ENCODE results near the gene LY6G6F.
A peak's percentile ranks its signal among the peaks of the same experiment; 100 is the strongest.

Gene LY6G6F

GRCh38 chr6:31689249-31690110, 17.2 kb upstream of the LY6G6F start:
- H3K4me3 ChIP-seq (ENCODE audit: low read depth, low read length): no peak overlapping the region
- DNase-seq (ENCODE audit: low read depth): no peak
- TF ChIP-seq CTCF (IDR thresholded peaks at IDR 0.05; ENCODE audit: insufficient read depth, low read depth, low read length, missing control alignments): peak; percentile 52

GRCh38 chr6:31690231-31691077, 16.2 kb upstream of the LY6G6F start:
- TF ChIP-seq CTCF (IDR thresholded peaks at IDR 0.05; ENCODE audit: insufficient read depth, low read depth, low read length, missing control alignments): no peak
- DNase-seq (ENCODE audit: low read depth): no peak
- no peak overlapping the region for H3K4me3 ChIP-seq (ENCODE audit: low read depth, low read length)

GRCh38 chr6:31691078-31691463, 15.6 kb upstream of the LY6G6F start:
- no peak overlapping the region for H3K4me3 ChIP-seq (ENCODE audit: low read depth, low read length)
- no peak for TF ChIP-seq CTCF (IDR thresholded peaks at IDR 0.05; ENCODE audit: insufficient read depth, low read depth, low read length, missing control alignments)
- DNase-seq (ENCODE audit: low read depth): no peak

GRCh38 chr6:31691564-31692108, 15.0 kb upstream of the LY6G6F start:
- H3K4me3 ChIP-seq (ENCODE audit: low read depth, low read length): no peak overlapping the region
- no peak for DNase-seq (ENCODE audit: low read depth)
- TF ChIP-seq CTCF (IDR thresholded peaks at IDR 0.05; ENCODE audit: insufficient read depth, low read depth, low read length, missing control alignments): no peak

GRCh38 chr6:31692353-31692752, 14.3 kb upstream of the LY6G6F start:
- no peak for DNase-seq (ENCODE audit: low read depth)
- H3K4me3 ChIP-seq (ENCODE audit: low read depth, low read length): no peak overlapping the region
- no peak for TF ChIP-seq CTCF (IDR thresholded peaks at IDR 0.05; ENCODE audit: insufficient read depth, low read depth, low read length, missing control alignments)

GRCh38 chr6:31692886-31693285, 13.8 kb upstream of the LY6G6F start:
- DNase-seq (ENCODE audit: low read depth): no peak
- TF ChIP-seq CTCF (IDR thresholded peaks at IDR 0.05; ENCODE audit: insufficient read depth, low read depth, low read length, missing control alignments): no peak

More at GRCh38 chr6:31692886-31693285, 13.8 kb upstream of the LY6G6F start:
- H3K4me3 ChIP-seq (ENCODE audit: low read depth, low read length): no peak overlapping the region
